HEK293 (cell line): ENCODE results near the gene C3orf20.

Experiments
- CTCF ChIA-PET: fragments of 350-600 bp; formaldehyde crosslinking; extraction: SDS; loops from one replicate; lab custom pipeline; 2021; ENCODE audit warnings: antibody characterized with exemption; lab: Yijun Ruan, JAX
- POLR2A ChIA-PET: fragments of 300-600 bp; formaldehyde crosslinking; extraction: SDS; loops from one replicate; lab custom pipeline; 2020; ENCODE audit warnings: antibody characterized with exemption, inconsistent platforms; lab: Yijun Ruan, JAX
- H3K27ac ChIP-seq: fragments of 200-500 bp; sonication (Bioruptor generic); 2 replicates; pipeline ENCODE4 v1.5.1; 2014; ENCODE audit warnings: low read depth, low read length, control low read depth, inconsistent platforms; ENCODE audit errors: extremely low read depth
- H3K36me3 ChIP-seq, 2 experiments: fragments of 200-500 bp in 1 of 2; sonication (Bioruptor generic) in 1 of 2; 1 replicate in 1 of 2; 2 replicates in 1 of 2; pipeline ENCODE4 v1.5.1; 2014 to 2017; ENCODE audit warnings: inconsistent platforms in 2 of 2, low read length in 2 of 2; ENCODE audit not compliant: control insufficient read depth in 2 of 2, insufficient read depth in 1 of 2
- H3K4me1 ChIP-seq: fragments of 200-500 bp; sonication (Bioruptor generic); 2 replicates; pipeline ENCODE4 v1.5.1; 2014; ENCODE audit warnings: mild to moderate bottlenecking, low read length, inconsistent platforms; ENCODE audit not compliant: control insufficient read depth, insufficient read depth
- H3K4me3 ChIP-seq: 2 replicates; pipeline ENCODE4 v1.5.1; 2011; ENCODE audit warnings: low read depth, mild to moderate bottlenecking, control low read depth, low read length, moderate library complexity
- H3K9me3 ChIP-seq: fragments of 200-500 bp; sonication (Bioruptor generic); 2 replicates; pipeline ENCODE4 v1.5.1; 2014; ENCODE audit warnings: low read depth, low read length, inconsistent platforms; ENCODE audit not compliant: control insufficient read depth, insufficient read depth
- HIC1 ChIP-seq: fragments of 450-650 bp; formaldehyde crosslinking; IDR thresholded peaks from 2 replicates; pipeline ENCODE4 v1.5.1; 2016; ENCODE audit warnings: missing biosample characterization, missing genetic modification characterization
- HOXD13 ChIP-seq: sonication (generic); formaldehyde crosslinking; IDR thresholded peaks from 2 replicates; pipeline ENCODE4 v1.8.0; 2022; ENCODE audit warnings: missing genetic modification reagents, borderline replicate concordance
- KLF10 ChIP-seq: fragments of 450-650 bp; IDR thresholded peaks from 2 replicates; pipeline ENCODE4 v1.5.1; 2018; ENCODE audit warnings: missing biosample characterization, mild to moderate bottlenecking, missing genetic modification characterization
- KLF9 ChIP-seq: fragments of 450-650 bp; formaldehyde crosslinking; IDR thresholded peaks from 2 replicates; pipeline ENCODE4 v1.5.1; 2016; ENCODE audit warnings: missing biosample characterization, missing genetic modification characterization, low read depth
- PBX3 ChIP-seq: sonication (generic); formaldehyde crosslinking; IDR thresholded peaks from 2 replicates; pipeline ENCODE4 v1.8.1; 2022; ENCODE audit warnings: mild to moderate bottlenecking, moderate library complexity, missing genetic modification reagents
- PRDM6 ChIP-seq: fragments of 450-650 bp; formaldehyde crosslinking; IDR thresholded peaks from 2 replicates; pipeline ENCODE4 v1.5.1; 2017; ENCODE audit warnings: missing biosample characterization, missing genetic modification characterization
- TCF7L2 ChIP-seq: IDR thresholded peaks from 2 replicates; pipeline ENCODE4 v1.6.1; 2011; ENCODE audit warnings: low read depth, mild to moderate bottlenecking, inconsistent platforms, low read length, moderate library complexity, borderline replicate concordance
- YY1 ChIP-seq: fragments of 450-650 bp; formaldehyde crosslinking; IDR thresholded peaks from 2 replicates; pipeline ENCODE4 v1.5.1; 2018; ENCODE audit warnings: missing biosample characterization, missing genetic modification characterization
- YY2 ChIP-seq: fragments of 450-650 bp; formaldehyde crosslinking; IDR thresholded peaks from 2 replicates; pipeline ENCODE4 v1.5.1; 2016; ENCODE audit warnings: missing biosample characterization, missing genetic modification characterization
- ZBTB7A ChIP-seq: fragments of 450-650 bp; formaldehyde crosslinking; IDR thresholded peaks from 2 replicates; pipeline ENCODE4 v1.5.1; 2016; ENCODE audit warnings: low read depth, missing biosample characterization, missing genetic modification characterization
- ZNF133 ChIP-seq: fragments of 450-650 bp; formaldehyde crosslinking; IDR thresholded peaks from 2 replicates; pipeline ENCODE4 v1.5.1; 2016; ENCODE audit warnings: missing biosample characterization, missing genetic modification characterization
- ZNF324 ChIP-seq: fragments of 450-650 bp; formaldehyde crosslinking; IDR thresholded peaks from 2 replicates; pipeline ENCODE4 v1.5.1; 2016; ENCODE audit warnings: missing biosample characterization, missing genetic modification characterization
- ZNF354C ChIP-seq: fragments of 450-650 bp; formaldehyde crosslinking; IDR thresholded peaks from 2 replicates; pipeline ENCODE4 v1.5.1; 2016; ENCODE audit warnings: missing biosample characterization, missing genetic modification characterization, low read depth, borderline replicate concordance
- ZNF391 ChIP-seq: fragments of 450-650 bp; formaldehyde crosslinking; IDR thresholded peaks from 2 replicates; pipeline ENCODE4 v1.5.1; 2016; ENCODE audit warnings: low read depth, missing biosample characterization, missing genetic modification characterization, borderline replicate concordance
- ZNF488 ChIP-seq: fragments of 450-650 bp; formaldehyde crosslinking; IDR thresholded peaks from 2 replicates; pipeline ENCODE4 v1.5.1; 2016; ENCODE audit warnings: missing biosample characterization, missing genetic modification characterization
- ZNF561 ChIP-seq: fragments of 450-650 bp; IDR thresholded peaks from 2 replicates; pipeline ENCODE4 v1.5.1; 2018; ENCODE audit warnings: missing biosample characterization, missing genetic modification characterization, borderline replicate concordance
- ZNF571 ChIP-seq: fragments of 450-650 bp; formaldehyde crosslinking; IDR thresholded peaks from 2 replicates; pipeline ENCODE4 v1.5.0; 2017; ENCODE audit warnings: missing biosample characterization, missing genetic modification characterization
- ZNF639 ChIP-seq: fragments of 450-650 bp; formaldehyde crosslinking; IDR thresholded peaks from 2 replicates; pipeline ENCODE4 v1.5.1; 2016; ENCODE audit warnings: missing biosample characterization, missing genetic modification characterization
- ZNF658 ChIP-seq: fragments of 450-650 bp; formaldehyde crosslinking; IDR thresholded peaks from 2 replicates; pipeline ENCODE4; 2016; ENCODE audit warnings: missing biosample characterization, missing genetic modification characterization
- ZNF768 ChIP-seq: fragments of 450-650 bp; formaldehyde crosslinking; IDR thresholded peaks from 2 replicates; pipeline ENCODE4 v1.5.1; 2018; ENCODE audit warnings: missing biosample characterization, mild to moderate bottlenecking, missing genetic modification characterization

C3orf20 gene

GRCh38 chr3:14633417-14633816 lies 41.5 kb upstream of the C3orf20 start:
- H3K4me3 ChIP-seq = no peak overlapping the region
- H3K36me3 ChIP-seq = no peaks in the 10 kb centered on the region
- no peaks in the 10 kb centered on the region for H3K4me1 ChIP-seq
- no peak for TF ChIP-seq KLF9 (tag by site-specific recombination)
- no peak for TF ChIP-seq ZBTB7A
- TF ChIP-seq ZNF768 (tag by site-specific recombination) = no peak
- no peak for TF ChIP-seq PRDM6 (tag by site-specific recombination)
- TF ChIP-seq ZNF639 = no peak
- TF ChIP-seq HIC1 = no peak
- TF ChIP-seq ZNF488 (tag by site-specific recombination) = no peak
- no peak for TF ChIP-seq YY2
- TF ChIP-seq ZNF133 (tag by site-specific recombination) = no peak
- no peak for TF ChIP-seq PBX3
- no peak for TF ChIP-seq ZNF561
- TF ChIP-seq ZNF571 (tag by site-specific recombination) = no peak
- TF ChIP-seq HOXD13 = no peak
- no peak for TF ChIP-seq ZNF658 (tag by site-specific recombination)
- no peak for TF ChIP-seq ZNF354C (tag by site-specific recombination)
- no peak for TF ChIP-seq YY1 (tag by site-specific recombination)
- TF ChIP-seq TCF7L2 = no peak
- no peak for TF ChIP-seq ZNF324 (tag by site-specific recombination)
- TF ChIP-seq KLF10 (tag by site-specific recombination) = no peak
- TF ChIP-seq ZNF391 (tag by site-specific recombination) = no peak
- TF ChIP-seq, all 188 proteins: peak for 0
- Histone ChIP-seq H3K9me3 (no peaks in the 10 kb centered on the region), H3K27ac (no peak overlapping the region)
- POLR2A ChIA-PET = no interaction called here
- CTCF ChIA-PET = interaction anchor here (1.1 to 3.5 kb wide), 6 partner anchors 11 to 430 kb away, joined by 4 to 15 read pairs (median 6); no protein-coding TSS in a partner anchor
